ENCODE measurements around the gene GRK2. TPM values are rescaled to one million over a fixed set of nuclear protein-coding genes. Genes with fewer than 3 reads are reported as not detected.

GRK2 gene
- total RNA-seq, 1 donor from 2014 or later: 61.6 TPM

- ATAC-seq: no peak
Measured at GRCh38 chr11:67271205-67271540, 4.9 kb downstream of the GRK2 start.

DNA sequence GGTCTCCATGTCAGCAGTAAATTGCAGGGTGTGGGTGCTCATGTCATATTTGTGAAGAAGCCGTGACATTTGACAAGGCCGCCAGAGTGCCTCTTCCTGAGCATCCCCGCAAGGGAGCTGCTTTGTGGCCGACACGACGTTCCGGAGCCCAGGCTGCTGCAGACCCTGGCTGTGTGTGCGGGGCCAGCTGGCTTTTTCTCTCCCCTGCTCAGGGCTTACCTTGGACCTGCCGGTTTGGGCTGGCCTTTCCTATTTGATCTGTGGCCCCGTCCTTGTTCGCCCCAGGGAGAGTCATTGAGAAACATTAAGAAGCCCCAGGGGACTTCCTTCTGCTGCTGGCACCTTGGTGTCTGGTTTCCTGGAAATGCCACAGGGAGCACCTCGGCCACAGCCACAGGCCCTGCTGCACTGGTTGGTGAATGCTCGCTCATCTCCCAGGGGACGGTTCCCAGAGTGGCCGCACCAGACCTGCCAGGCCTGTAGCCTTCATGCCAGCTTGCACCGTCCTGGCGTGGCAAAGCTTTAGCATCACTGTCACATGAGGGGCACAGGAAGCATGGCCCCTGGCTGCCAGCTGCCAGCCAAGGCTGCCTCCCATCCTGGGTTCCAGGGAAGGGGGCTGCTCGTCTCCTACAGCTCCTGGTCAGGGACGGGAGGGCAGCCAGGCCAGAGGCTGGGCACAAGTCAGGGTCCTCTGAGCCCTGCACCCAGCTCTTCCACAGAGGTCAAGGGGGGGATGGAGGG is 5.4 kb downstream of the GRK2 start:
- no peak for ATAC-seq

DNA sequence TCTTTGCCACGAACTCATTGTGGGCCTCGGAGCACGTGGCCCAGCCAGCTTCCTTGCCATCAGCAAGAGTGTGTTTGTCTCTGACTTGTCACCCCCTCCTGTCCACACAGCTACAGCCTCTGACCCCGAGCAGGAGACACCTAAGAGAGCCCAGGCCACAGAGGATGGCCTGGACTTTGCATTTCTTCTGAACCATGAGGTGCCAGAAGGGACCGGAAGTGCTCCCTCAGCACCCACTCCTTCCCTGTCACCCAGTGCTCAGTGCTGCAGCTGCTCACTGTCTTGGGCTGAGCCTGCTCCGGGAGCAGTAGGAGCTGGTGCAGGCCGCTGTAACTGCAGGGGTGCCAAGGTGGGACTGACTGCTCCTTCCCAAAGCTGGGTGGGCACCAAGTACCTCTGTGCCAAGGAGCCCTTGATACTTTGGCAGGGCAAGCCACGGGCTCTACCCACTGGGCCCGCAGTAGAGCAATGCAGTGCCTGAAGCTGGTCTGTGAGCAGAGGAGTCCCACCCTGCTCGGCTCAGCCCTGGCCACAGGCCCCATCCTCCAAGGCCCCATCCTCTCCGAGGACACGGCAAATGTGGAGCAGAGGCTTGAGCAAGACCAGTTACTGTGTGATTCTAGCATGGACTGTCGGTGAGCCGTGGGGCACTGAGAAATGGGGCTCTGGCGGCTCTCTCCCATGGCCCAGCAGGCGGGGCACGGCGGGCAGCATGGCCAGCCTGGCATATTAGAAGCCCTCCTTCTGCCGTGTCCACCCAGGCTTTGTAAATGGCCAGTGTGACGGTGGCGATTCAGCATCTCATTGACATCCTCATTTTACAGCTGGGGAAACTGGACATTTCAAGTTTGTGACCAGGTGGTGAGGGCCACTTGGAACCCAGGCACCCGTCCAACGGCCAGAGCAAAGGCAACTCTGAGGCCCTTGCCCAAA is 6.3 kb downstream of the GRK2 start:
- no peak for ATAC-seq

- ATAC-seq: no peak
Measured at GRCh38 chr11:67273260-67273990, 7.2 kb downstream of the GRK2 start.

DNA sequence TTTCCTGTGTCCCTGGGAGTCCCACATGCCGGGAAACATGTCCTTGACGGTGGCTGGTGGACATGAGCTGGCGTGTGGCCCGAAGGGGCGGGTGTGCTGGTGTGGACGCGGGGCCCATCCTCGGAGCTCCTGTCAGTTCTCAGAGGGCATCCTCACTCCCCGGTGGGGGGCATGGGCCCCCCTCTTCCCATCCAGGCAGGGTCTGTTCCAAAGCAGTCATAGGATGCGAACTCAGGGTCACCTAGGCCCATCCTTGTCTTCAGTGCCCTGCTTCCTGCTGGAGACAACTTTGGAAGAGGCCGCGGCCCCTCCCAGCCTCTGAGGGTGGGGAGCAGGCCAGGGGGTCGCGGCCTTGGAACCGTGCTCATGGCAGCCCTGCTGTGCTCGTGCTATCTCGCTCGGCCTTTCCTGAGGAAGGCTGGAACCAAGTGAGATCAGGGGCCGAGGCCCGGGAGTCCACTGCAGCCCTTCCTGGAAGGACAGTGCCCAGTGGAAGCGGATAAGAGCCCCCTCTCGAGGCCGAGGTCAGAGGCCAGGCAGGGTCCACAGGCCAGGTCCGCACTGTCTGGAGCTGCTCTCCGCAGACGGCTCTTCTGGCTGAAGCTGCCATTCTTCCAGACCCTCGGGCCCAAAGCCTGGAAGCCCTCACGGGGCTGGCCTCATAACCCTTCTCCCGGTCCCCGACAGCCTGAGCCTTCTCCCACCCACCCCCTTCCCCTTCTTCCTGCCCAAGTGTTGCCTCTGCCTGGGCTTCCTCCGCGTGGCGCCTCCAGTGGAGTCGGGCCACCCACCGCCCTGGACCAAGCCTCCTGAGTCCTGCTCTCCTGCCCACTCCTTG is 8.7 kb downstream of the GRK2 start:
- ATAC-seq: no peak

GRCh38 chr11:67275606-67276409 is 9.5 kb downstream of the GRK2 start:
- no peak for ATAC-seq

GRCh38 chr11:67276781-67277230 is 10.5 kb downstream of the GRK2 start:
- ATAC-seq: peak; percentile 43

DNA sequence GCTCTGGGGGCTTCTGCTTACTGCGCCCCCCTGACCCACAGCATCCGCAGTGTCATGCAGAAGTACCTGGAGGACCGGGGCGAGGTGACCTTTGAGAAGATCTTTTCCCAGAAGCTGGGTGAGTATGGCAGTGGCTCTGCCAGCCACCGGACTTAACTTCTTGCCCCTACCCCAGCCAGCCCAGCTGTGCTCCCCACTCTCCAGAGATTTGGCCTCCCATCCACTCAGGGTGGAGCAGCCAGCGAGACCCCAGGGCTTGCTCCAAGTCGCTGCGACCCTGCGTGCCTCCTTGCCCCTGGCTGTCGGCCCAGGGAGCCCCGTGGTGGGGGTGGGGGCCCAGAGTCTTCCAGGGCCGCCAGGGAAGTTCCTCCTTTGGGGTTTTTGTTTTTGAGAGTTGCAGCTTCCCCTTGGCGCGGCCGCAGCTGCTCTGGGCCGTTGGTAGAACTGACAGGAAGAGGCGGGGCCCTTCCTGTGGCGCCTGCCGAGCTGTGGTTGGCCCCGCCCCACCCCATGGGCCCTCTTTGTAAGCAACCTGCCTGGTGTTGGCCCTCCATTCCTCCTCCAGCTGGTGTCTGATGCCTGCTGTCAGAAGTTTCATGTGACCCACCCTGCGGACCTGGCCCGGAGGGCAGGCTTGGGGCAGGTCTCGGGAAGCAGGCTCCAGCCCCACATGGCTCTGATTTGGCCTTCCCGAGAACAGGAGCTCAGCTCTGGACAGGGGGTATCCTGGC is 11.1 kb downstream of the GRK2 start:
- ATAC-seq: peak; percentile 80

GRCh38 chr11:67278135-67278938 is 12.1 kb downstream of the GRK2 start:
- no peak for ATAC-seq

- no peak for ATAC-seq
Measured at GRCh38 chr11:67278939-67279588, 12.8 kb downstream of the GRK2 start.

DNA sequence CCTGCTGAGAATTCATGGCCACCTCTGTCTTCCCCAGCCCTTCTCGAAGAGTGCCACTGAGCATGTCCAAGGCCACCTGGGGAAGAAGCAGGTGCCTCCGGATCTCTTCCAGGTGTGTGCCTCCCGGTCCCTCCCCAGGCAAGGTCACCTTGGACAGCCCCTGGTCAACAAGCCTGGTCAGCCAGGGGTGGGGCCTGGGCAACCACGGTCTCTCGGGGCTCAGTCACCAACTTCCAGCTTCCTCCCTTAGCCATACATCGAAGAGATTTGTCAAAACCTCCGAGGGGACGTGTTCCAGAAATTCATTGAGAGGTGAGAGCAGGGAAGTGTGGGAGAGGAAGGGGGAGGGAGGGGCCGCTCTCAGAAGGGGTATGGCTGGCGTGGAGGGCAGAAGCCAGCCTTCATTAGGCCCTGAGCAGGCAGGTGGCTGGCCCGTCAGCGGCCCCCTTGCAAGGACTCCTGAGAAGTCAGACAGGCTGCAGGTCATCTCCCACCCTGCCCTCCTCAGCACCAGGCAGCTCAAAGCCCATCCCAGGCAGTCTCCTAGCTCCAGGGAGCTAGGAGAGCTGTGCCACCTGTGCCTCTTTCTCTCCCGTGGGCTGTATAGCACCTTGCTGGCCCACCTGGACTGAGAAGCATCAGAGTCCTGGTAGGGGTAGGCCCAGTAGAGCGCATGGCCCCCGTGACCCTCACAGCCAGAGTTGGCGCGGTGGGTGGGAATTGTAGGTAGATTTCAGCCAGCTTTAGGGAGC is 13.5 kb downstream of the GRK2 start:
- no peak for ATAC-seq

DNA sequence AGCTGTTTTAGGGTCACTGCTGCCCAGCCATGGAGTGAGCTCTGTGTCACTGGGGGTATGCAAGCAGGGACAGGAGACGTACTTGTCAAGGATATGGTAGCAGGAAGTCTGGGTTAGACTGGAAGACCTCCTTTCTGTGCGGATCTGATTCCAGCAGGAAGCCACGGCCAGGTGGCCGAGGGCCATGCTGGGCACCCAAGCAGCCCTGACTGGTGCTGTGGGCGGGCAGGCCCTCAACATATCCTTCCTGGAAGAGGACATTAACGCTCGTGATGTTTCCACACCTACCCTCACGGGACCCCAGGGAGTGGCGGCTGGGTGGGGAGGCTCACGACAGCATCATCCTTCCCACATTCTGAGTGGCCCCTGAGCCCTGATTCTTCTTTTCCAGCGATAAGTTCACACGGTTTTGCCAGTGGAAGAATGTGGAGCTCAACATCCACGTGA is 14.1 kb downstream of the GRK2 start:
- ATAC-seq: no peak

DNA sequence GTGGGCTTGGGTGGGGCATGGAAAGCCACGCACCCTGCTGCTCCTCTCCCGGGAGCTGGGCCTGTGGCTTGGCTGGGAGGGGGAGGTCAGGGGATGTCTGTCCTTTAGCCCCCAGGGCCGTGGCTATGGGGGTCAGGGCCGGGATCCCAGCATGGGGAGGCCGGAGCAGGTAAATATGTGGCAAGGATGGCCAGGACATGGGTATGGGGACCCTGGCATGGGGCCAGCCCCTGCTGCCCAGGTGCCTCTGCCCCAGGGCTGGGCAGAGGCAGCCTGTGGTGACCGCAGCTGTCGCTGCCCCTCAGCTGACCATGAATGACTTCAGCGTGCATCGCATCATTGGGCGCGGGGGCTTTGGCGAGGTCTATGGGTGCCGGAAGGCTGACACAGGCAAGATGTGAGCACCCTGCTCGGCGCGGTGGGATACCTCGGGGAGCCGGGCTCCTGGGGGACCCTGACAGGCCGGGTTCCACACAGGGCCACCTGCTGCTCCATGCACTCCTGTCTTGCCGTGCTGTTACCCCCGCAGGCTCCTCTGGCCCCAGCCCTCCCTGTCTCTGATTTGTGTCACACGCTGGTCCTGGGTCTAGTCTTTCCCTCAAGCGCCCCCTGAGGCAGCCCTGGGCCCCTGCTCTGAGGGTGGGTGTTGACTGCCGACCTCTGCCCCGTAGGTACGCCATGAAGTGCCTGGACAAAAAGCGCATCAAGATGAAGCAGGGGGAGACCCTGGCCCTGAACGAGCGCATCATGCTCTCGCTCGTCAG is 14.7 kb downstream of the GRK2 start:
- ATAC-seq: no peak

- ATAC-seq: no peak
Measured at GRCh38 chr11:67281552-67282150, 15.4 kb downstream of the GRK2 start.

DNA sequence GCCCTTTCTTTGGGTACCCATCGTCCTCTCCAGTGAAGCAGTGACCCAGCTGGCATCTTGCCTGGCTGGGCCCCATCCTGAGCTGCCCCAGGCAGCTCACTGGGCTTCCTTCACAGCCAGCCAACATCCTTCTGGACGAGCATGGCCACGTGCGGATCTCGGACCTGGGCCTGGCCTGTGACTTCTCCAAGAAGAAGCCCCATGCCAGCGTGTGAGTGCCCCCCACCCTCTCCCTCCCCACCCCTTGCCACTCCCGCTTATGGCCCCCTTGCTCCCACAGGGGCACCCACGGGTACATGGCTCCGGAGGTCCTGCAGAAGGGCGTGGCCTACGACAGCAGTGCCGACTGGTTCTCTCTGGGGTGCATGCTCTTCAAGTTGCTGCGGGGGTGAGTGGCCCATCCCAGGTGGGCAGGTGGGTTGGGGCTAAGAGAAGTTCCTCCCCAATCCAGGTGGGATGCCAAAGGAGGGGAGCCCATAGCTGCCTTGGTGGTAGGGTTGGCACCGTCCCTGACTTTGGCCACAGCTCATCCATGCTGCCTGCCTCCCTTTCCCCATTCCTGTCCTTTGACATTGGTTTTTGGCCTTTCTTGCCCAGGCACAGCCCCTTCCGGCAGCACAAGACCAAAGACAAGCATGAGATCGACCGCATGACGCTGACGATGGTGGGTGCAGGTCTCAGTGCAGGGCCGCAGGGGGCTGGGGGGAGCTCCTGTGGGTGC is 16.0 kb downstream of the GRK2 start:
- ATAC-seq: no peak

GRCh38 chr11:67282876-67283371 is 16.7 kb downstream of the GRK2 start:
- ATAC-seq: no peak

All from esophagus mucosa (tissue), 1 donor.